Measurements from ENCODE around the gene CSAD. TPM values are rescaled to one million over a fixed set of nuclear protein-coding genes. Genes with fewer than 3 reads are reported as not detected.

The CSAD gene
- total RNA-seq, 1 donor from 2014 or later: 30.7 TPM

DNA sequence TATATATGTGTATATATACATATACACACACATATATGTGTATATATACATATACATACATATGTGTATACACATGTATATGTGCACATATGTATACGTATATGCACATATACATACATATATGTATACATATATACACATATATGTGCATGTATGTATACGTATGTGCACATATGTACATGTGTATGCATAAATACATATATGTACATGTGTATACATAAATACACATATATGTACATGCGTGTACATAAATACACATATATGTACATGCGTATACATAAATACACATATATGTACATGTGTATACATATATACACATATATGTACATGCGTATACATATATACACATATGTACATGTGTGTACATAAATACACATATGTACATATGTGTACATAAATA is 33.5 kb downstream of the CSAD start:
- Histone ChIP-seq H3K9me3 (no peaks in the 10 kb centered on the region), H3K4me3 (no peak overlapping the region), H3K27ac (no peak overlapping the region), H3K27me3 (no peaks in the 10 kb centered on the region), H3K4me1 (peaks cover 0 to 5% of the 10 kb centered on the region in 2 donors), H3K36me3 (no peaks in the 10 kb centered on the region)
- TF ChIP-seq CTCF (IDR thresholded peaks at IDR 0.05): no peak
- no peak for DNase-seq (ENCODE audit: low spot score in 2 of 2)
- intact Hi-C loops (cut with DNase I): no loop called here

GRCh38 chr12:53145383-53146260 is 35.1 kb downstream of the CSAD start:
- no peaks in the 10 kb centered on the region for H3K36me3 ChIP-seq
- DNase-seq (ENCODE audit: low spot score in 2 of 2): no peak
- intact Hi-C loops (cut with DNase I): no loop called here
- no peak overlapping the region for H3K4me3 ChIP-seq
- H3K27me3 ChIP-seq: no peaks in the 10 kb centered on the region
- H3K4me1 ChIP-seq: peaks cover 0 to 5% of the 10 kb centered on the region in 2 donors
- no peak for TF ChIP-seq CTCF (IDR thresholded peaks at IDR 0.05)
- H3K9me3 ChIP-seq: no peaks in the 10 kb centered on the region
- peak overlapping the region; percentile 12 to 18 for H3K27ac ChIP-seq

- Histone ChIP-seq H3K9me3 (no peaks in the 10 kb centered on the region), H3K36me3 (no peaks in the 10 kb centered on the region), H3K27me3 (no peaks in the 10 kb centered on the region), H3K4me1 (no peaks in the 10 kb centered on the region), H3K27ac (no peak overlapping the region), H3K4me3 (no peak overlapping the region)
- intact Hi-C loops (cut with DNase I): no loop called here
- TF ChIP-seq CTCF (IDR thresholded peaks at IDR 0.05): no peak
- DNase-seq (ENCODE audit: low spot score in 2 of 2): no peak
Observed at GRCh38 chr12:53143355-53143754, 37.4 kb downstream of the CSAD start.

DNA sequence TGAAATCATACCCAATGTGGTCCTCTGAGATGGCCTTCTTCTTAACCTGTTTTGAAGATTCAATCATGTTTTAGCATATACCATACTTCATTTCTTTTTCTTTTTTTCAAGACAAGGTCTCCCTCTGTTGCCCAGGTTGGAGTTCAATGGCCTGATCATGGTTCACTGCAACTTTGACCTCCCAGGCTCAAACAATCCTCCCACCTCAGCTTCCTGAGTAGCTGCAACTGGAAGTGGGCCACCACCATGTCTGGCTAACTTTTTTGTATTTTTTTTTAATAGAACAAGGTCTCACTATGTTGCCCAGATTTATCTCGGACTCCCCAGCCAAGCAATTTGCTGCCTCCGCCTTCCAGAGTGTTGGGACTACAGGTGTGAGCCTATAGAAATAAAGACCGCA is 47.0 kb downstream of the CSAD start:
- Histone ChIP-seq H3K27me3 (no peaks in the 10 kb centered on the region), H3K27ac (no peak overlapping the region), H3K36me3 (no peaks in the 10 kb centered on the region), H3K4me1 (no peaks in the 10 kb centered on the region), H3K4me3 (no peak overlapping the region), H3K9me3 (peaks cover 0 to 4% of the 10 kb centered on the region in 2 donors)
- no peak for DNase-seq (ENCODE audit: low spot score in 2 of 2)
- no peak for TF ChIP-seq CTCF (IDR thresholded peaks at IDR 0.05)
- intact Hi-C loops (cut with DNase I): no loop called here

DNA sequence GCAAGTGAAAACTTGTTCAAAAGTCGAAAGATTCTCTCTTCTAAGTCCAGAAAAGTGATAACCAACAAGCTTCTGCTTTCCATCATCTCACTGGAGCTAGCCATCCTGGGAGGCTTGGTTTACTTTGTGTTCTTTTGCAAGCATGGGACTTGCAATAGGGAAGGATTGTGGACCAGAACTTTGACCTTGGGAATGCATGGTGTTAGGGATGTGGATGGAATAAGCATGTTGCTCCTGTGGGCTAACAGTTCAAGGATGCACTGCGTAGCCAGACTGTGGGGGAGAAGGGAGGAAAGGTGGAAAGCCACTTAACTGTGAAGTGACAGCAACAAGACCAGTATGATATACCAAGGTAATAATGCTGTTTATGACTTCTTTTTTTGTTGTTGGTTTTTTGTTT is 48.9 kb downstream of the CSAD start:
- H3K9me3 ChIP-seq: peaks cover 0 to 2% of the 10 kb centered on the region in 2 donors

More for the DNA sequence above, 48.9 kb downstream of the CSAD start:
- Histone ChIP-seq H3K4me1 (no peaks in the 10 kb centered on the region), H3K4me3 (no peak overlapping the region), H3K27me3 (no peaks in the 10 kb centered on the region), H3K36me3 (no peaks in the 10 kb centered on the region), H3K27ac (no peak overlapping the region)
- no peak for DNase-seq (ENCODE audit: low spot score in 2 of 2)
- TF ChIP-seq CTCF (IDR thresholded peaks at IDR 0.05): no peak
- intact Hi-C loops (cut with DNase I): no loop called here

All from ascending aorta (tissue), 2 donors.